Psoas muscle (tissue), 8 donors: ENCODE results near the gene SPINDOC. TPM values are rescaled to one million over a fixed set of nuclear protein-coding genes. Genes with fewer than 3 reads are reported as not detected.
"Not testable (repeated sequence)": the region's sequence is repeated elsewhere in the genome, so short reads cannot be mapped to it uniquely, and the experiment has no call there.

Source experiments
- ATAC-seq, 4 donors: fragments of 200-7000 bp; cut with Tn5 transposase; one replicate each; pipeline ENCODE4 v1.9.1; 2020; ENCODE audit warnings: moderate library complexity in 3 of 4, mild to moderate bottlenecking in 2 of 4
- DNase-seq, 2 donors: peaks; one replicate each; pipeline ENCODE4 v3.0.0-alpha.2; 2020
- H3K27ac ChIP-seq: fragments of 200-600 bp; one replicate; pipeline ENCODE4 v1.8.0; 2022
- H3K27me3 ChIP-seq, 3 donors: fragments of 200-600 bp in 1 of 3; one replicate each; pipeline versions ENCODE4 v1.6.1 to v1.8.0; 2013 to 2022; ENCODE audit warnings: low read length in 2 of 3, mild to moderate bottlenecking in 2 of 3, moderate library complexity in 1 of 3; ENCODE audit not compliant: insufficient read depth in 3 of 3
- H3K36me3 ChIP-seq, 2 donors: fragments of 200-600 bp in 1 of 2; one replicate each; pipeline versions ENCODE4 v1.6.1 to v1.8.0; 2013 to 2022; ENCODE audit warnings: low read depth in 1 of 2, mild to moderate bottlenecking in 1 of 2, moderate library complexity in 1 of 2; ENCODE audit not compliant: insufficient read depth in 1 of 2
- H3K4me1 ChIP-seq: fragments of 200-600 bp; one replicate; pipeline ENCODE4 v1.8.0; 2022
- H3K4me3 ChIP-seq: fragments of 200-600 bp; one replicate; pipeline ENCODE4 v1.8.0; 2022; ENCODE audit warnings: mild to moderate bottlenecking
- H3K9me3 ChIP-seq: fragments of 200-600 bp; one replicate; pipeline ENCODE4 v1.8.0; 2022
- CTCF ChIP-seq: fragments of 200-600 bp; IDR thresholded peaks from one replicate; pipeline ENCODE4 v1.8.0; 2022; ENCODE audit warnings: antibody characterized with exemption
- WGBS, 3 donors: extraction: QIAGEN DNeasy Blood & Tissue Kit; methylation state at CpG; one replicate each; pipeline versions ENCODE4 v1.1.6 to v1.1.7; 2013; 5-methylcytosine and 5-hydroxymethylcytosine counted together
- intact Hi-C, 2 donors: fragments of 100-400 bp; cut with DNase I; formaldehyde crosslinking; loops; one replicate each; pipeline versions ENCODE4 v1.11.0 to v1.14.2; 2022
- polyA plus RNA-seq, 3 donors: library from polyadenylated mRNA; stranded (reverse); fragments of 200-250 nt; gene quantifications; one replicate each; pipeline ENCODE4 v1.2.3, GENCODE V29; 2013
- total RNA-seq, 4 donors: library from RNA; stranded (reverse); fragmentation: NEBNext Ultra II Directional in 2 of 4; extraction: Animal tissue kit (Norgen Biotek cat#: 25700) in 2 of 4; gene quantifications; one replicate each; pipeline versions ENCODE4 v1.2.1 to v1.2.4, GENCODE V29; 2021 to 2023
- donor health status: healthy with polysubstance abuse.
- donor health status: DM: no; HTN: no; CAD: no; lungs with moderate emphysema.
- donor health status: Bipolar disorder and iron deficiency.
- donor health status: healthy.
- donor health status: DM: yes; HTN: yes; CAD: no.
- donor health status: DM: no; HTN: no; CAD: no.
- donor health status: DM: no; HTN: no; CAD: no.
- donor health status: DM: yes; HTN: yes; CAD: no.

Gene SPINDOC
- total and polyA plus RNA-seq, 7 donors = 2.7 to 8.8 (median 4.7) TPM

- H3K9me3 ChIP-seq = no peaks in the 10 kb centered on the region
- intact Hi-C loops = no loop called here
- WGBS, 3 donors = 50 to 60% (median 51%) methylated on average over 4 of the region's 4 CpGs
- H3K27me3 ChIP-seq = no peaks in the 10 kb centered on the region
- no peak for TF ChIP-seq CTCF
- H3K27ac ChIP-seq = no peak overlapping the region
- no peak for DNase-seq
- H3K4me3 ChIP-seq = no peak overlapping the region
- ATAC-seq = no peak
- peaks cover 33% of the 10 kb centered on the region for H3K4me1 ChIP-seq
- peaks cover 3 to 21% of the 10 kb centered on the region in 2 donors for H3K36me3 ChIP-seq
These were observed 49.7 kb downstream of the SPINDOC start for GRCh38 chr11:63862923-63863322.

- H3K9me3 ChIP-seq, DNase-seq, H3K4me3 ChIP-seq, intact Hi-C loops, H3K27ac ChIP-seq, H3K27me3 ChIP-seq, ATAC-seq: not testable (repeated sequence)
- 94 to 98% (median 98%) methylated on average over 6 of the region's 6 CpGs for WGBS, 3 donors
- H3K4me1 ChIP-seq = peaks cover 33% of the 10 kb centered on the region
- peaks cover 3 to 21% of the 10 kb centered on the region in 2 donors for H3K36me3 ChIP-seq
These were observed 50.4 kb downstream of the SPINDOC start for GRCh38 chr11:63863620-63864019.

- Histone ChIP-seq H3K27ac (no peak overlapping the region), H3K36me3 (peaks cover 3 to 18% of the 10 kb centered on the region in 2 donors), H3K9me3 (no peaks in the 10 kb centered on the region), H3K27me3 (no peaks in the 10 kb centered on the region), H3K4me1 (peaks cover 50% of the 10 kb centered on the region), H3K4me3 (no peak overlapping the region)
- DNase-seq = peak; percentile 35 to 62
- no peak for ATAC-seq
- no peak for TF ChIP-seq CTCF
- intact Hi-C loops = no loop called here
- 83 to 89% (median 84%) methylated on average over 4 of the region's 4 CpGs for WGBS, 3 donors
These were observed 53.0 kb downstream of the SPINDOC start for GRCh38 chr11:63866211-63866610.

GRCh38 chr11:63867511-63867910 is 54.3 kb downstream of the SPINDOC start:
- 78 to 93% (median 89%) methylated on average over 4 of the region's 4 CpGs for WGBS, 3 donors
- H3K27me3 ChIP-seq = no peaks in the 10 kb centered on the region
- no peaks in the 10 kb centered on the region for H3K9me3 ChIP-seq
- H3K4me1 ChIP-seq = peaks cover 55% of the 10 kb centered on the region
- H3K4me3 ChIP-seq = no peak overlapping the region
- no peak for ATAC-seq
- DNase-seq = no peak
- intact Hi-C loops = no loop called here
- H3K27ac ChIP-seq = no peak overlapping the region
- peaks cover 3 to 11% of the 10 kb centered on the region in 2 donors for H3K36me3 ChIP-seq
- no peak for TF ChIP-seq CTCF

GRCh38 chr11:63868399-63869064 is 55.3 kb downstream of the SPINDOC start:
- no peak overlapping the region for H3K4me3 ChIP-seq
- peaks cover 0 to 4% of the 10 kb centered on the region in 2 donors for H3K36me3 ChIP-seq
- ATAC-seq (no peak), DNase-seq (peak in 1 of 2 donors; percentile 29)
- intact Hi-C loops = loop anchor here in 1 of 2 donors (1.0 kb wide), 1 partner anchor 25 kb away; no protein-coding TSS in a partner anchor
- TF ChIP-seq CTCF = no peak
- 27 to 38% (median 32%) methylated on average over 9 of the region's 9 CpGs for WGBS, 3 donors
- H3K27ac ChIP-seq = no peak overlapping the region
- peaks cover 63% of the 10 kb centered on the region for H3K4me1 ChIP-seq
- H3K27me3 ChIP-seq = no peaks in the 10 kb centered on the region
- H3K9me3 ChIP-seq = no peaks in the 10 kb centered on the region
